Hepatocyte (in vitro differentiated cells): Measurements from ENCODE around the gene PKNOX2. TPM values are rescaled to one million over a fixed set of nuclear protein-coding genes. Genes with fewer than 3 reads are reported as not detected.

Experiments
- DNase-seq: peaks from one replicate; pipeline ENCODE4 v3.0.0-alpha.2; 2016; ENCODE audit warnings: low spot score
- H2AFZ ChIP-seq: fragments of 200-600 bp; sonication (generic); 2 replicates; pipeline ENCODE4 v1.6.0; 2016; ENCODE audit warnings: antibody characterized with exemption, mild to moderate bottlenecking
- H3K27ac ChIP-seq: fragments of 200-600 bp; sonication (generic); 2 replicates; pipeline ENCODE4 v1.5.1; 2016; ENCODE audit warnings: mild to moderate bottlenecking
- H3K27me3 ChIP-seq: fragments of 200-600 bp; sonication (generic); 2 replicates; pipeline ENCODE4 v1.6.1; 2016
- H3K36me3 ChIP-seq: fragments of 200-600 bp; sonication (generic); replicated peaks from 2 replicates; pipeline ENCODE4 v1.5.1; 2016; ENCODE audit warnings: low read depth; ENCODE audit not compliant: insufficient read depth
- H3K4me1 ChIP-seq: fragments of 200-600 bp; sonication (generic); 2 replicates; pipeline ENCODE4 v1.5.1; 2016; ENCODE audit warnings: mild to moderate bottlenecking, moderate library complexity; ENCODE audit not compliant: insufficient read depth
- H3K4me2 ChIP-seq: fragments of 200-600 bp; sonication (generic); 2 replicates; pipeline ENCODE4 v1.6.0; 2016
- H3K4me3 ChIP-seq: fragments of 200-600 bp; sonication (generic); 2 replicates; pipeline ENCODE4 v1.5.1; 2016; ENCODE audit warnings: mild to moderate bottlenecking
- H3K79me2 ChIP-seq: fragments of 200-600 bp; sonication (generic); 2 replicates; pipeline ENCODE4 v1.6.0; 2017; ENCODE audit warnings: mild to moderate bottlenecking
- H3K9me2 ChIP-seq: fragments of 200-600 bp; sonication (generic); replicated peaks from 2 replicates; pipeline ENCODE4 v1.6.0; 2017; ENCODE audit warnings: mild to moderate bottlenecking; ENCODE audit not compliant: insufficient read depth
- H3K9me3 ChIP-seq: fragments of 200-600 bp; sonication (generic); 2 replicates; pipeline ENCODE4 v1.5.1; 2016; ENCODE audit warnings: low read depth, mild to moderate bottlenecking
- H4K20me1 ChIP-seq: fragments of 200-600 bp; sonication (generic); 2 replicates; pipeline ENCODE4 v1.6.0; 2016; ENCODE audit warnings: mild to moderate bottlenecking; ENCODE audit not compliant: insufficient read depth, poor library complexity, severe bottlenecking
- CTCF ChIP-seq: fragments of 200-600 bp; sonication (generic); IDR thresholded peaks from 2 replicates; pipeline ENCODE4 v1.5.1; 2016; ENCODE audit warnings: antibody characterized with exemption, mild to moderate bottlenecking; ENCODE audit not compliant: poor library complexity
- EZH2 ChIP-seq: fragments of 200-600 bp; sonication (generic); IDR thresholded peaks from 2 replicates; pipeline ENCODE4 v1.6.1; 2016; ENCODE audit warnings: antibody characterized with exemption, mild to moderate bottlenecking, borderline replicate concordance
- EZH2phosphoT487 ChIP-seq: fragments of 200-600 bp; sonication (generic); IDR thresholded peaks from one replicate; pipeline ENCODE4 v1.6.1; 2018; ENCODE audit warnings: antibody characterized with exemption, mild to moderate bottlenecking, low read depth, moderate library complexity; ENCODE audit not compliant: unreplicated experiment, severe bottlenecking
- WGBS: methylation state at CpG from one replicate; pipeline ENCODE4 v1.1.6; 2016; ENCODE audit warnings: low lambda C conversion rate; ENCODE audit errors: missing lambda C conversion rate; 5-methylcytosine and 5-hydroxymethylcytosine counted together
- polyA plus RNA-seq: library from polyadenylated mRNA; unstranded; fragments of >200 nt; fragmentation: Nextera tagmentation; extraction: Ambion mirVana; gene quantifications from 2 replicates; pipeline ENCODE4 v1.2.1, GENCODE V29; 2016
- total RNA-seq: library from RNA; depleted of rRNA; stranded (reverse); fragments of >200 nt; gene quantifications from 2 replicates; pipeline ENCODE4 v1.2.3, GENCODE V29; 2014

Gene PKNOX2
- total and polyA plus RNA-seq, 2 experiments from 2014 or later = 3.0 to 3.1 TPM

GRCh38 chr11:125297346-125297915, 132.9 kb downstream of the PKNOX2 start:
- WGBS = 92% methylated on average over 7 of the region's 7 CpGs
- TF ChIP-seq CTCF = no peak
- TF ChIP-seq EZH2phosphoT487 = no peak
- no peak for TF ChIP-seq EZH2
- H3K4me1 ChIP-seq = peaks cover 12% of the 10 kb centered on the region

GRCh38 chr11:125299061-125299615, 134.6 kb downstream of the PKNOX2 start:
- no peaks in the 10 kb centered on the region for H3K9me3 ChIP-seq
- no peak overlapping the region for H2AFZ ChIP-seq
- no peak overlapping the region for H3K27ac ChIP-seq
- H3K4me3 ChIP-seq = no peak overlapping the region
- peaks cover 19% of the 10 kb centered on the region for H3K4me1 ChIP-seq
- TF ChIP-seq CTCF (no peak), EZH2 (no peak), EZH2phosphoT487 (no peak)
- no peaks in the 10 kb centered on the region for H3K27me3 ChIP-seq
- no peak for DNase-seq
- H4K20me1 ChIP-seq = no peaks in the 10 kb centered on the region
- H3K36me3 ChIP-seq = no peaks in the 10 kb centered on the region
- WGBS = 91% methylated on average over 8 of the region's 8 CpGs
- no peak overlapping the region for H3K4me2 ChIP-seq
- no peaks in the 10 kb centered on the region for H3K79me2 ChIP-seq
- no peaks in the 10 kb centered on the region for H3K9me2 ChIP-seq

More at GRCh38 chr11:125297346-125297915, 132.9 kb downstream of the PKNOX2 start:
- Histone ChIP-seq H3K36me3 (no peaks in the 10 kb centered on the region), H4K20me1 (no peaks in the 10 kb centered on the region), H3K9me3 (no peaks in the 10 kb centered on the region), H3K9me2 (no peaks in the 10 kb centered on the region), H3K27ac (no peak overlapping the region), H3K27me3 (no peaks in the 10 kb centered on the region), H3K79me2 (no peaks in the 10 kb centered on the region), H2AFZ (no peak overlapping the region), H3K4me2 (no peak overlapping the region), H3K4me3 (no peak overlapping the region)
- DNase-seq = no peak

GRCh38 chr11:125299821-125300220, 135.3 kb downstream of the PKNOX2 start:
- peaks cover 19% of the 10 kb centered on the region for H3K4me1 ChIP-seq
- no peak overlapping the region for H3K4me3 ChIP-seq
- no peak overlapping the region for H2AFZ ChIP-seq
- no peaks in the 10 kb centered on the region for H3K9me2 ChIP-seq
- no peaks in the 10 kb centered on the region for H3K36me3 ChIP-seq
- H4K20me1 ChIP-seq = no peaks in the 10 kb centered on the region
- DNase-seq = no peak
- no peaks in the 10 kb centered on the region for H3K79me2 ChIP-seq
- TF ChIP-seq CTCF = no peak
- no peak for TF ChIP-seq EZH2
- no peak for TF ChIP-seq EZH2phosphoT487
- no peaks in the 10 kb centered on the region for H3K27me3 ChIP-seq
- no peaks in the 10 kb centered on the region for H3K9me3 ChIP-seq
- WGBS = 96% methylated on average over 9 of the region's 9 CpGs
- H3K27ac ChIP-seq = no peak overlapping the region
- no peak overlapping the region for H3K4me2 ChIP-seq
